ENCODE measurements around the gene TRPM2.

TRPM2 gene

DNA sequence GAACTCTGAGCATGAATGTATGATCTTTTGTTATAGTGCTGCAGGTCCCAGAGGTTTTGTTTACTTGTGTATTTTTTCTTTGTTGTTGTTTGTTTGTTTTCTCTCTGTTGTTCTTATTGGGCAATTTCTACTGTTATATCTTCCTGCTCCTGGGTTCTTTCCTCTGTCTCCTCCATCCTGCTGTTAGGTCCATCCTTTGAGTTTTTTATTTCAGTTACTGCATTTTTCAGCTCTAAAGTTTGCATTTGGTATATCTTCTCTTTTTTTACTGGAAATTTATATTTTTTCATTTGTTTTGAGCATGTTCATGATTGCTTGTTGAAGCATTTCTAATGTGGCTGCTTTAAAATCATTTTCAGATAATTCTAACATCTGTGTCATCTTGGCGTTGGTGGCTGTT, 9.9 kb downstream of the TRPM2 start:
- DNase-seq, result no peak

DNA sequence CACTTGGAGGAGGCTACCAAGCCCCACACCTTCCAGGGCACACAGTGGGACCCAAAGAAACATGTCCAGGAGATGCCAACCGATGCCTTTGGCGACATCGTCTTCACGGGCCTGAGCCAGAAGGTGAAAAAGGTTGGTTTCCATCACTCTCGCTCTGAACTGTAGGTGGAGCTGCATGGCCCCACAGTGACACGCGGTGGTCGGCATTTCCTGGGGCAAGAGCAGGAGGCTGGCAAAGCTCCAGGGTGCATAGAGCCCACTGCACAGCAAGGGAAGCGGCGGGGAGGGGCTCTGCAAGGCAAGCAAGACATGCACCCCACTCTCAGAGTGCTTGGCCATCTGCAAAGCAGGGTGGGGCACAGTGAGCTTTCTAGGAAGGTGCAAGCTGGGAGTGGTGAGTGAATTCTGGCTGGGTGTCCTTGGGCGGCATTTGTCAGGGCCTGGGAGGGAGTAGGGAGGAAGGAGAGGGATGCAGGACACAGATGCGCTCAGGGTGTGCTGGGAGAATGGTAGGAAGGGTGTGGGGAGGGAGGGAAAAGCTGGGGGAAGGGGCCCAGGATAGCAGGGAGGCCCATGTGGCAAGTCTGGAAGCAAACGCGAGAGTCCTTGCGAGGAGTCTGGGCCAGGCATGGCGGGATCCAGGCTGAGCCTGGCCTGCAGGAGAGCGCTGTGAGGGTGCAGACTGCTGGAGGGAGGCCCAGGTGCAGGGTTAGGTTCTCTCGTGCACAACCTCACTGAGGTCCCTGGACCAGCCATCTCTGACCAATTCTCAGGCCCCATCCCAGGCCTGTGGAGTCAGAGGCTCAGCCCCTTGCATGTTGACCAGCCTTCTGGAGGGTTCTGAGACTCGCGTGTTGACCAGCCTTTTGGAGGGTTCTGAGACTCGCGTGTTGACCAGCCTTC, 11.0 kb downstream of the TRPM2 start:
- H3K27ac ChIP-seq (ENCODE audit: low read length), result no peak overlapping the region
- no peaks in the 10 kb centered on the region for H4K20me1 ChIP-seq (ENCODE audit: insufficient read depth, low read length)
- no peak overlapping the region for H3K4me2 ChIP-seq (ENCODE audit: insufficient read depth, low read length)
- no peaks in the 10 kb centered on the region for H3K27me3 ChIP-seq (ENCODE audit: insufficient read depth, low read length, poor library complexity)
- no peak overlapping the region for H2AFZ ChIP-seq (ENCODE audit: low read depth, low read length)
- H3K36me3 ChIP-seq (ENCODE audit: insufficient read depth, low read length), result no peaks in the 10 kb centered on the region
- TF ChIP-seq, protein P1, sequence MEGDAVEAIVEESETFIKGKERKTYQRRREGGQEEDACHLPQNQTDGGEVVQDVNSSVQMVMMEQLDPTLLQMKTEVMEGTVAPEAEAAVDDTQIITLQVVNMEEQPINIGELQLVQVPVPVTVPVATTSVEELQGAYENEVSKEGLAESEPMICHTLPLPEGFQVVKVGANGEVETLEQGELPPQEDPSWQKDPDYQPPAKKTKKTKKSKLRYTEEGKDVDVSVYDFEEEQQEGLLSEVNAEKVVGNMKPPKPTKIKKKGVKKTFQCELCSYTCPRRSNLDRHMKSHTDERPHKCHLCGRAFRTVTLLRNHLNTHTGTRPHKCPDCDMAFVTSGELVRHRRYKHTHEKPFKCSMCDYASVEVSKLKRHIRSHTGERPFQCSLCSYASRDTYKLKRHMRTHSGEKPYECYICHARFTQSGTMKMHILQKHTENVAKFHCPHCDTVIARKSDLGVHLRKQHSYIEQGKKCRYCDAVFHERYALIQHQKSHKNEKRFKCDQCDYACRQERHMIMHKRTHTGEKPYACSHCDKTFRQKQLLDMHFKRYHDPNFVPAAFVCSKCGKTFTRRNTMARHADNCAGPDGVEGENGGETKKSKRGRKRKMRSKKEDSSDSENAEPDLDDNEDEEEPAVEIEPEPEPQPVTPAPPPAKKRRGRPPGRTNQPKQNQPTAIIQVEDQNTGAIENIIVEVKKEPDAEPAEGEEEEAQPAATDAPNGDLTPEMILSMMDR (IDR thresholded peaks at IDR 0.05; ENCODE audit: borderline replicate concordance, extremely low read depth, low read length, poor library complexity, severe bottlenecking), result peak; percentile 40
- no peak for TF ChIP-seq EZH2 (IDR thresholded peaks at IDR 0.05; ENCODE audit: borderline replicate concordance, low read depth, low read length, severe bottlenecking)
- H3K79me2 ChIP-seq (ENCODE audit: insufficient read depth, low read length), result no peaks in the 10 kb centered on the region
- no peaks in the 10 kb centered on the region for H3K9me3 ChIP-seq (ENCODE audit: insufficient read depth, low read length, severe bottlenecking)
- H3K9ac ChIP-seq (ENCODE audit: low read depth, low read length), result no peak overlapping the region
- H3K4me1 ChIP-seq (ENCODE audit: insufficient read depth, low read length), result no peaks in the 10 kb centered on the region
- peak; percentile 50; the same call in 1 of the 3 replicates for ATAC-seq (ENCODE audit: insufficient read depth, low read depth)
- peak; percentile 25 for DNase-seq
- no peak overlapping the region for H3K4me3 ChIP-seq (ENCODE audit: low read depth in 1 of 2, low read length in 2 of 2)

More for the DNA sequence above, 9.9 kb downstream of the TRPM2 start:
- TF ChIP-seq, protein P1 (IDR thresholded peaks at IDR 0.05; ENCODE audit: borderline replicate concordance, extremely low read depth, low read length, poor library complexity, severe bottlenecking), result no peak
- no peak for TF ChIP-seq EZH2 (IDR thresholded peaks at IDR 0.05; ENCODE audit: borderline replicate concordance, low read depth, low read length, severe bottlenecking)
- H3K36me3 ChIP-seq (ENCODE audit: insufficient read depth, low read length), result no peaks in the 10 kb centered on the region
- H3K27me3 ChIP-seq (ENCODE audit: insufficient read depth, low read length, poor library complexity), result no peaks in the 10 kb centered on the region
- no peaks in the 10 kb centered on the region for H3K79me2 ChIP-seq (ENCODE audit: insufficient read depth, low read length)
- no peak for ATAC-seq (ENCODE audit: insufficient read depth, low read depth)
- no peaks in the 10 kb centered on the region for H3K4me1 ChIP-seq (ENCODE audit: insufficient read depth, low read length)
- no peaks in the 10 kb centered on the region for H3K9me3 ChIP-seq (ENCODE audit: insufficient read depth, low read length, severe bottlenecking)
- no peaks in the 10 kb centered on the region for H4K20me1 ChIP-seq (ENCODE audit: insufficient read depth, low read length)
- H3K9ac ChIP-seq (ENCODE audit: low read depth, low read length), result no peak overlapping the region
- no peak overlapping the region for H3K27ac ChIP-seq (ENCODE audit: low read length)
- H3K4me2 ChIP-seq (ENCODE audit: insufficient read depth, low read length), result no peak overlapping the region
- H3K4me3 ChIP-seq (ENCODE audit: low read depth in 1 of 2, low read length in 2 of 2), result no peak overlapping the region
- H2AFZ ChIP-seq (ENCODE audit: low read depth, low read length), result no peak overlapping the region

DNA sequence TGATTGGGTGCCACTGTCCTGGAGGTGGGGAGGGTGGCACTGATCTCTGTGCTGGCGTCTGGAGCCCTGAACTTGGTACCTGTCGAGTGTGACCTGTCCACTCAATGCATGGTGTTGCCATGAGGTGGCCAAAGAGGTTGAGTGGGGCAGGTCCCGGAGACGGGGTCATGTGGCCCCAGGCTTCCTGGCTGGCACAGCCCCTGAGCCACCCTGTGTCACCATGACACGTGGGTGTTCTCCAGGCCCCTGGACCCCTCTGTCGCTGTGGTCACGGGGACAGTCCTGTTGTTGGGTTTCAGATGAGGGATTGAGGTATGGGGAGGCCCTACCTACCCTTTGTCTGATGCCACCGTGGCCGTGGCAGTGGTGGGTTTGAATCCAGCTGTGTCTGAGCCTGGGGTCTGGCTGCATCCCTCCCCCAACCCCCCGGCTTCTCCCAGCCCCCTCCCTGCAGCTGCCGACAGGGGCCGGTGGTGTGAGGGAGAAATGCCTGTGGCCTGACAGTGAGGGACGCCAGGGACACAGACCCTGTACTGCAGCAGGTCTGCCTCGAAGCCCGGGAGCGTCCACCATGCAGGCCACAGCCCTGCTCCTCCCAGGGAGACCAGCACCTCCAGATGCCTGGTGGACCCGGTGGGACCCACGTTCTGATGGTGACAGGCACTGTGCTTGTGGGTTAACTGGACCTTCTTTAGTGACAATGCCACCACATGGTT, 12.0 kb downstream of the TRPM2 start:
- Histone ChIP-seq H4K20me1 (ENCODE audit: insufficient read depth, low read length) (no peaks in the 10 kb centered on the region), H3K27ac (ENCODE audit: low read length) (no peak overlapping the region), H3K79me2 (ENCODE audit: insufficient read depth, low read length) (no peaks in the 10 kb centered on the region), H3K27me3 (ENCODE audit: insufficient read depth, low read length, poor library complexity) (no peaks in the 10 kb centered on the region), H3K4me1 (ENCODE audit: insufficient read depth, low read length) (no peaks in the 10 kb centered on the region), H2AFZ (ENCODE audit: low read depth, low read length) (no peak overlapping the region), H3K4me2 (ENCODE audit: insufficient read depth, low read length) (no peak overlapping the region), H3K36me3 (ENCODE audit: insufficient read depth, low read length) (no peaks in the 10 kb centered on the region), H3K9ac (ENCODE audit: low read depth, low read length) (no peak overlapping the region), H3K9me3 (ENCODE audit: insufficient read depth, low read length, severe bottlenecking) (no peaks in the 10 kb centered on the region), H3K4me3 (ENCODE audit: low read depth in 1 of 2, low read length in 2 of 2) (no peak overlapping the region)
- TF ChIP-seq, protein P1 (IDR thresholded peaks at IDR 0.05; ENCODE audit: borderline replicate concordance, extremely low read depth, low read length, poor library complexity, severe bottlenecking), result no peak
- TF ChIP-seq EZH2 (IDR thresholded peaks at IDR 0.05; ENCODE audit: borderline replicate concordance, low read depth, low read length, severe bottlenecking), result no peak
- no peak for ATAC-seq (ENCODE audit: insufficient read depth, low read depth)
- DNase-seq, result no peak

Data from DND-41 (cell line).